HepG2 (cell line): Measurements from ENCODE around the gene SPOPL. TPM values are rescaled to one million over a fixed set of nuclear protein-coding genes. Genes with fewer than 3 reads are reported as not detected.

ENCODE experiments used
- ATF2 ChIP-seq: sonication (generic); formaldehyde crosslinking; IDR thresholded peaks from 2 replicates; pipeline ENCODE4 v1.4.0; 2020; ENCODE audit warnings: missing genetic modification reagents
- ATF7-NPFF ChIP-seq: sonication (generic); formaldehyde crosslinking; IDR thresholded peaks from 2 replicates; pipeline ENCODE4 v1.8.1; 2023; ENCODE audit warnings: mild to moderate bottlenecking, low read depth, missing genetic modification reagents, moderate library complexity
- CEBPG ChIP-seq: IDR thresholded peaks from 2 replicates; pipeline ENCODE4 v1.6.1; 2016
- CREB1 ChIP-seq, 2 experiments: fragments of 450-650 bp in 1 of 2; IDR thresholded peaks; 2 replicates each; pipeline ENCODE4 v1.6.1; 2016 to 2017; ENCODE audit warnings: control low read depth in 1 of 2, mild to moderate bottlenecking in 1 of 2, missing compliant biosample characterization in 1 of 2, missing genetic modification characterization in 1 of 2
- ETV6 ChIP-seq: sonication (generic); formaldehyde crosslinking; conservative IDR thresholded peaks from 2 replicates; pipeline ENCODE4 v1.4.0; 2020; ENCODE audit warnings: missing genetic modification reagents
- FOXA3 ChIP-seq: IDR thresholded peaks from 2 replicates; pipeline ENCODE4 v1.6.1; 2016; ENCODE audit warnings: missing genetic modification reagents, missing compliant biosample characterization
- GTF3A ChIP-seq: sonication (generic); formaldehyde crosslinking; conservative IDR thresholded peaks from 2 replicates; pipeline ENCODE4 v1.4.0; 2020; ENCODE audit warnings: mild to moderate bottlenecking, missing genetic modification reagents
- HNF4A ChIP-seq: sonication (generic); formaldehyde crosslinking; IDR thresholded peaks from 2 replicates; pipeline ENCODE4 v1.4.0; 2020; ENCODE audit warnings: missing genetic modification reagents
- ISL2 ChIP-seq: sonication (generic); formaldehyde crosslinking; IDR thresholded peaks from 2 replicates; pipeline ENCODE4 v1.5.0; 2020; ENCODE audit warnings: missing genetic modification reagents
- KLF9 ChIP-seq: IDR thresholded peaks from 2 replicates; pipeline ENCODE4 v1.6.1; 2016; ENCODE audit warnings: low read depth
- MLXIP ChIP-seq: sonication (generic); formaldehyde crosslinking; IDR thresholded peaks from 2 replicates; pipeline ENCODE4 v1.9.0; 2021; ENCODE audit warnings: missing genetic modification reagents, borderline replicate concordance
- NCOA2 ChIP-seq: sonication (generic); formaldehyde crosslinking; IDR thresholded peaks from 2 replicates; pipeline ENCODE4 v1.8.0; 2022; ENCODE audit warnings: inconsistent platforms
- NFE2L1 ChIP-seq: sonication (generic); formaldehyde crosslinking; IDR thresholded peaks from 2 replicates; pipeline ENCODE4 v1.4.0; 2020; ENCODE audit warnings: missing genetic modification reagents, mild to moderate bottlenecking, borderline replicate concordance
- POGK ChIP-seq: sonication (generic); formaldehyde crosslinking; conservative IDR thresholded peaks from 2 replicates; pipeline ENCODE4 v1.8.0; 2022; ENCODE audit warnings: mild to moderate bottlenecking, moderate library complexity, missing genetic modification reagents
- RARA ChIP-seq: IDR thresholded peaks from 2 replicates; pipeline ENCODE4 v1.6.1; 2016; ENCODE audit warnings: missing genetic modification reagents, missing compliant biosample characterization
- SKI ChIP-seq: fragments of 450-650 bp; IDR thresholded peaks from one replicate; pipeline ENCODE4 v1.6.1; 2018; ENCODE audit warnings: mild to moderate bottlenecking; ENCODE audit not compliant: partially characterized antibody
- SP140L ChIP-seq: sonication (generic); formaldehyde crosslinking; IDR thresholded peaks from 2 replicates; pipeline ENCODE4 v1.4.0; 2020; ENCODE audit warnings: missing genetic modification reagents, borderline replicate concordance
- TCF7 ChIP-seq: sonication (generic); IDR thresholded peaks from 2 replicates; pipeline ENCODE4 v1.6.1; 2016; ENCODE audit warnings: antibody characterized with exemption, low read depth
- TGIF2 ChIP-seq: IDR thresholded peaks from 2 replicates; pipeline ENCODE4 v1.6.1; 2016; ENCODE audit warnings: control low read depth, missing compliant biosample characterization
- ZNF292 ChIP-seq: sonication (generic); formaldehyde crosslinking; IDR thresholded peaks from 2 replicates; pipeline ENCODE4 v1.8.1; 2022; ENCODE audit warnings: mild to moderate bottlenecking, low read depth, missing genetic modification reagents, borderline replicate concordance
- polyA plus RNA-seq, 8 experiments: library from polyadenylated mRNA; depleted of rRNA in 3 of 8; stranded (reverse) in 7 of 8; unstranded in 1 of 8; fragments of >200 nt; fragmentation: Illumina TruSeq in 4 of 8; extraction: Trizol in 4 of 8; gene quantifications; 2 replicates each; pipeline versions ENCODE4 v1.2.1 to v1.2.3, GENCODE V29; 2011 to 2016; ENCODE audit warnings: low read depth in 4 of 8, missing spikeins in 1 of 8, mixed read lengths in 1 of 8; ENCODE audit not compliant: insufficient read depth in 1 of 8
- total RNA-seq, 5 experiments: library from RNA; depleted of rRNA; stranded (reverse); fragments of >200 nt; fragmentation: Illumina TruSeq; extraction: Trizol; gene quantifications; 2 replicates each; pipeline ENCODE4 v1.2.3, GENCODE V29; 2016; ENCODE audit warnings: low read depth in 1 of 5
- TF ChIP-seq, protein P1 (sequence below): sonication (generic); formaldehyde crosslinking; IDR thresholded peaks from 2 replicates; pipeline ENCODE4 v1.4.0; 2020; ENCODE audit warnings: low read depth, mild to moderate bottlenecking, missing genetic modification reagents
- TF ChIP-seq, protein P2 (sequence below): sonication (generic); formaldehyde crosslinking; IDR thresholded peaks from 2 replicates; pipeline ENCODE4 v1.4.0; 2020; ENCODE audit warnings: low read depth, mild to moderate bottlenecking, missing genetic modification reagents

SPOPL gene
- total and polyA plus RNA-seq, 2 of the 13 experiments (the other 11 are each of a cell fraction or from before 2014, with no cell fraction given) = 12.6 to 51.6 TPM

GRCh38 chr2:138494265-138494966 is 7.2 kb upstream of the SPOPL start (continued):
- TF ChIP-seq ATF2 (CRISPR knock-in tag) (peak; percentile 46; the same call in 1 of the 2 replicates), GTF3A (no peak), ETV6 (CRISPR knock-in tag) (0 out of 2 replicates have a peak, but pooled peaks have one; percentile 35), CREB1 (IDR thresholded peaks at IDR 0.05) (no peak), CREB1 (CRISPR knock-in tag; IDR thresholded peaks at IDR 0.05) (no peak), RARA (CRISPR knock-in tag) (0 out of 2 replicates have a peak, but pooled peaks have one; percentile 24), ATF7-NPFF (CRISPR knock-in tag) (no peak), SKI (no peak), TGIF2 (no peak), MLXIP (CRISPR knock-in tag) (no peak), HNF4A (CRISPR knock-in tag) (peak; percentile 95), NFE2L1 (CRISPR knock-in tag) (no peak), POGK (peak; percentile 84), SP140L (no peak), KLF9 (CRISPR knock-in tag) (no peak), NCOA2 (peak; percentile 66), FOXA3 (CRISPR knock-in tag) (0 out of 2 replicates have a peak, but pooled peaks have one; percentile 18), CEBPG (CRISPR knock-in tag) (0 out of 2 replicates have a peak, but pooled peaks have one; percentile 8), ZNF292 (CRISPR knock-in tag) (peak; percentile 72; the same call in 1 of the 2 replicates), ISL2 (CRISPR knock-in tag) (peak; percentile 87), TCF7 (peak; percentile 42; the same call in 1 of the 2 replicates)
- TF ChIP-seq, protein P1, sequence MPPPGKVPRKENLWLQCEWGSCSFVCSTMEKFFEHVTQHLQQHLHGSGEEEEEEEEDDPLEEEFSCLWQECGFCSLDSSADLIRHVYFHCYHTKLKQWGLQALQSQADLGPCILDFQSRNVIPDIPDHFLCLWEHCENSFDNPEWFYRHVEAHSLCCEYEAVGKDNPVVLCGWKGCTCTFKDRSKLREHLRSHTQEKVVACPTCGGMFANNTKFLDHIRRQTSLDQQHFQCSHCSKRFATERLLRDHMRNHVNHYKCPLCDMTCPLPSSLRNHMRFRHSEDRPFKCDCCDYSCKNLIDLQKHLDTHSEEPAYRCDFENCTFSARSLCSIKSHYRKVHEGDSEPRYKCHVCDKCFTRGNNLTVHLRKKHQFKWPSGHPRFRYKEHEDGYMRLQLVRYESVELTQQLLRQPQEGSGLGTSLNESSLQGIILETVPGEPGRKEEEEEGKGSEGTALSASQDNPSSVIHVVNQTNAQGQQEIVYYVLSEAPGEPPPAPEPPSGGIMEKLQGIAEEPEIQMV (CRISPR knock-in tag) = no peak
- TF ChIP-seq, protein P2, sequence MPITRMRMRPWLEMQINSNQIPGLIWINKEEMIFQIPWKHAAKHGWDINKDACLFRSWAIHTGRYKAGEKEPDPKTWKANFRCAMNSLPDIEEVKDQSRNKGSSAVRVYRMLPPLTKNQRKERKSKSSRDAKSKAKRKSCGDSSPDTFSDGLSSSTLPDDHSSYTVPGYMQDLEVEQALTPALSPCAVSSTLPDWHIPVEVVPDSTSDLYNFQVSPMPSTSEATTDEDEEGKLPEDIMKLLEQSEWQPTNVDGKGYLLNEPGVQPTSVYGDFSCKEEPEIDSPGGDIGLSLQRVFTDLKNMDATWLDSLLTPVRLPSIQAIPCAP (CRISPR knock-in tag) = no peak
